ENCODE measurements around the gene PAPLN. TPM values are rescaled to one million over a fixed set of nuclear protein-coding genes. Genes with fewer than 3 reads are reported as not detected.
"Not testable (repeated sequence)": the region's sequence is repeated elsewhere in the genome, so short reads cannot be mapped to it uniquely, and the experiment has no call there.

Gene PAPLN
- polyA plus RNA-seq, 1 donor, result 2.4 TPM

- no peak for DNase-seq
Observed at GRCh38 chr14:73293782-73294781, 56.8 kb downstream of the PAPLN start.

GRCh38 chr14:73295198-73295796, 58.0 kb downstream of the PAPLN start:
- no peak for DNase-seq

DNA sequence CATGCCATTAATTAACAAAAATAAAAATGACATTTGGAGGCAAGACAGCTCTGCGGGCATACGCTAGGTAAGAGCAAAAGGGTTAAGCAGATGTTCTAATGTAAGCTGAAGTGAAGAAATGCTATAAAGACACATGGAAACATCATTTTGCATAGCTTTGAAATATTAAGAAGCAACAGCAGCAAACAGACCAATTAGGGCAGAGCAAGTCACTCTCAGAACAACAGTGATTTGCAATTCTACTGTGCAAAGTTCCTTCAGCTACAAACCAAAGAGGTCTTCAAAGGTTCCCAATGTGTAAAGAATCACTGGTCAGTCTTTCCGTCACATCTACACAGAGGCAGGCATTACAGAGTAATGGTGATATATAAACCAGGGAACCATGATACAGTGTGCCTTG, 68.2 kb downstream of the PAPLN start:
- DNase-seq, result no peak

DNA sequence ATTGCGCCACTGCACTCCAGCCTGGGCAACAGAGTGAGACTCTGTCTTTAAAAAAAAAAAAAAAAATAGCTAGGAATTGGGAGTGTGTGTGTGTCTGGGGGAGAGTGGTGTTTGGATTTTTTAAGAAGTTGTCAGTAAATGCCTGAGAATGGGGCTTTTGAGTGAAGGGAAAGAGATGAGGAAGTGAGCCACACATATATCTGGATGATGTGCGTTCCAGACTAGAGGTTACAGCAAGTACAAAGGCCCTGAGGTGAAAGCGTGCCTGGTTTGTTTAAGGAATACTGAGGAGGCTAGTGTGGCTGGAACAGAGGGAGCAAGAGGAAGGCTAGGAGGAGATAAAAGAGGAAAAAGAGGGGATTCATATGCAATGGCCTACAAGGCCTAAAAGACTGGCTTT, 70.0 kb downstream of the PAPLN start:
- DNase-seq, result no peak

DNA sequence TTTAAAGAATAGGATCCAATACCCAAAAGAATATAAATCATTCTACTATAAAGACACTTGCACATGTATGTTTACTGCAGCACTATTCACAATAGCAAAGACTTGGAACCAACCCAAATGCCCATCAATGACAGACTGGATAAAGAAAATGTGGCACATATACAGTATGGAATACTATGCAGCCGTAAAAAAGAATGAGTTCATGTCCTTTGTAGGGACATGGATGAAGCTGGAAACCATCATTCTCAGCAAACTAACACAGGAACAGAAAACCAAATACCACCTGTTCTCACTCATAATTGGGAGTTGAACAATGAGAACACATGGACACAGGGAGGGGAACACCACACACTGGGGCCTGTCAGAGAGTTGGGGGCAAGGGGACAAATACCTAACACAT, 71.9 kb downstream of the PAPLN start:
- not testable (repeated sequence) for DNase-seq

GRCh38 chr14:73311708-73312030, 74.4 kb downstream of the PAPLN start:
- DNase-seq, result no peak

GRCh38 chr14:73312687-73313086, 75.4 kb downstream of the PAPLN start:
- DNase-seq, result no peak

- no peak for DNase-seq
Observed at GRCh38 chr14:73313151-73313550, 75.8 kb downstream of the PAPLN start.

DNA sequence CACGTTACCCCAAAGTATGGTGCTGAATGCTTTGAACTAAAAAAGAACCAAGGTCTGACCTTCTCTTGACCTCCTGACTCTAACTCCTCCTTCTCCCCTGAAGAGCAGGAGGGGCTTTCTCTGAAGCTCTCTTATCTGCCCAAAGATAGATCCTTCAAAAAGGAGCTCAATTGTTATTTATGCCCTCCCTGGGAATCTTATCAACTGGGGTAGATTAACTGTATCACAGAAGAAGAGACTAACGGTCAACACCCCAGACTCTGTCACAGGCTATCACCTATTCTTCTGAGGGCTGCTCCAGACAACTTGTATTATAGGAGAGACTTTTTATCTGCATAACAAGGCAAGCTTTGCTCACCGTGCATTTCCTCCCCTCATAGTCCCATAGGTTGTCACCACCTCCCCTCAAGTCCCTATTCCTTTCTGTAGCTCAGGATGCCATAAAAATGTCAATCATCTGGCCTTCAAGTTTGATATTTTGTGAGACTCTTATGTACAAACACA, 86.6 kb downstream of the PAPLN start:
- no peak for DNase-seq

Other genes with a start within 250 kb of the PAPLN start
- 15.9 TPM for gene ZFYVE1, start 210.4 kb upstream of the PAPLN start, polyA plus RNA-seq (ENCODE audit: insufficient read length)
- gene RBM25, start 179.0 kb upstream of the PAPLN start, polyA plus RNA-seq (ENCODE audit: insufficient read length), result 76.6 TPM
- gene PSEN1, start 101.0 kb upstream of the PAPLN start, polyA plus RNA-seq (ENCODE audit: insufficient read length), result 30.6 TPM
- 31.3 TPM for gene NUMB, start 221.0 kb downstream of the PAPLN start, polyA plus RNA-seq (ENCODE audit: insufficient read length)